Thymus (tissue), 14 donors: ENCODE data around the gene GOLPH3. TPM values are rescaled to one million over a fixed set of nuclear protein-coding genes. Genes with fewer than 3 reads are reported as not detected.
A peak's percentile ranks its signal among the peaks of the same experiment; 100 is the strongest.
"Not testable (repeated sequence)": the region's sequence is repeated elsewhere in the genome, so short reads cannot be mapped to it uniquely, and the experiment has no call there.

Source experiments
- DNase-seq, 9 donors: peaks; one replicate each; pipeline ENCODE4 v3.0.0-alpha.2; 2013; ENCODE audit warnings: low spot score in 9 of 9, low read depth in 6 of 9, missing footprints in 1 of 9
- H3K27ac ChIP-seq, 2 donors: one replicate each; pipeline ENCODE4 v1.5.1; 2013; ENCODE audit warnings: control low read depth in 1 of 2, low read depth in 1 of 2, low read length in 1 of 2, mild to moderate bottlenecking in 1 of 2, moderate library complexity in 1 of 2
- H3K27me3 ChIP-seq, 2 donors: one replicate each; pipeline ENCODE4 v1.5.1; 2013; ENCODE audit warnings: low read length in 1 of 2; ENCODE audit not compliant: control insufficient read depth in 2 of 2, insufficient read depth in 1 of 2
- H3K36me3 ChIP-seq, 2 donors: one replicate each; pipeline ENCODE4 v1.5.1; 2013; ENCODE audit warnings: low read length in 1 of 2, mild to moderate bottlenecking in 1 of 2, moderate library complexity in 1 of 2; ENCODE audit not compliant: control insufficient read depth in 2 of 2, insufficient read depth in 2 of 2
- H3K4me1 ChIP-seq, 2 donors: one replicate each; pipeline ENCODE4 v1.5.1; 2013; ENCODE audit warnings: low read length in 2 of 2; ENCODE audit not compliant: control insufficient read depth in 2 of 2, insufficient read depth in 2 of 2
- H3K4me3 ChIP-seq, 2 donors: one replicate each; pipeline ENCODE4 v1.5.1; 2013; ENCODE audit warnings: low read length in 2 of 2, control low read depth in 1 of 2, mild to moderate bottlenecking in 1 of 2
- H3K9me3 ChIP-seq, 2 donors: one replicate each; pipeline ENCODE4 v1.5.1; 2013; ENCODE audit warnings: low read length in 1 of 2, mild to moderate bottlenecking in 1 of 2; ENCODE audit not compliant: control insufficient read depth in 2 of 2, insufficient read depth in 1 of 2
- WGBS: extraction: QIAGEN DNeasy Blood & Tissue Kit; methylation state at CpG from one replicate; pipeline ENCODE4 v1.1.7; 2013; 5-methylcytosine and 5-hydroxymethylcytosine counted together
- long read RNA-seq, 10 donors: transcript quantifications; one replicate each; lab custom pipeline, GENCODE V29; 2026
- polyA plus RNA-seq: library from polyadenylated mRNA; stranded (reverse); fragments of 200-250 nt; gene quantifications from one replicate; pipeline ENCODE4 v1.2.3, GENCODE V29; 2013
- total RNA-seq: library from RNA; stranded (reverse); fragments of 120-200 nt; gene quantifications from one replicate; pipeline ENCODE4 v1.2.4, GENCODE V29; 2013
- donor health status: healthy.

The GOLPH3 gene
- total RNA-seq (42.9 TPM), polyA plus RNA-seq (76.9 TPM)
- long read RNA-seq, donor 1, partial matches to known transcripts: 0 of 1 reads
- long read RNA-seq, donor 1, other reads (novel, unspliced or antisense): 0 of 1 reads
- long read RNA-seq, donor 2: 0 reads
- long read RNA-seq, donor 3, transcript GOLPH3-201 (4 exons, 2,721 nt): major isoform, 23 of 26 reads
- long read RNA-seq, donor 3, partial matches to known transcripts: 0 of 26 reads
- long read RNA-seq, donor 3, other reads (novel, unspliced or antisense): 0 of 26 reads
- long read RNA-seq, donor 4, transcript GOLPH3-201 (4 exons, 2,721 nt): major isoform, 17 of 17 reads
- long read RNA-seq, donor 4, partial matches to known transcripts: 0 of 17 reads
- long read RNA-seq, donor 4, other reads (novel, unspliced or antisense): 0 of 17 reads
- long read RNA-seq, donor 5, transcript GOLPH3-201 (4 exons, 2,721 nt): major isoform, 40 of 40 reads
- long read RNA-seq, donor 5, partial matches to known transcripts: 0 of 40 reads
- long read RNA-seq, donor 5, other reads (novel, unspliced or antisense): 0 of 40 reads
- long read RNA-seq, donor 6, transcript GOLPH3-201 (4 exons, 2,721 nt): major isoform, 30 of 31 reads
- long read RNA-seq, donor 6, partial matches to known transcripts: 0 of 31 reads
- long read RNA-seq, donor 6, other reads (novel, unspliced or antisense): 0 of 31 reads
- long read RNA-seq, donor 7, transcript GOLPH3-201 (4 exons, 2,721 nt): major isoform, 25 of 26 reads
- long read RNA-seq, donor 7, partial matches to known transcripts: 0 of 26 reads
- long read RNA-seq, donor 7, other reads (novel, unspliced or antisense): 0 of 26 reads
- long read RNA-seq, donor 8, transcript GOLPH3-201 (4 exons, 2,721 nt): major isoform, 13 of 13 reads
- long read RNA-seq, donor 8, partial matches to known transcripts: 0 of 13 reads
- long read RNA-seq, donor 8, other reads (novel, unspliced or antisense): 0 of 13 reads
- long read RNA-seq, donor 9, transcript GOLPH3-201 (4 exons, 2,721 nt): major isoform, 16 of 16 reads
- long read RNA-seq, donor 9, partial matches to known transcripts: 0 of 16 reads
- long read RNA-seq, donor 9, other reads (novel, unspliced or antisense): 0 of 16 reads
- long read RNA-seq, donor 10, transcript GOLPH3-201 (4 exons, 2,721 nt): major isoform, 23 of 24 reads
- long read RNA-seq, donor 10, partial matches to known transcripts: 0 of 24 reads
- long read RNA-seq, donor 10, other reads (novel, unspliced or antisense): 0 of 24 reads

- under 1% methylated on average over 85 of the region's 85 CpGs for WGBS
- H3K4me1 ChIP-seq: peaks cover 5 to 6% of the 10 kb centered on the region in 2 donors
- peak; percentile 54 to 94 (median 78) for DNase-seq
These were observed at the start of gene GOLPH3 for GRCh38 chr5:32174011-32174870. Gene GOLPH3, minus strand, starts transcription at chr5:32174319. Its CDS starts 285 bp downstream, at chr5:32174034.

DNA sequence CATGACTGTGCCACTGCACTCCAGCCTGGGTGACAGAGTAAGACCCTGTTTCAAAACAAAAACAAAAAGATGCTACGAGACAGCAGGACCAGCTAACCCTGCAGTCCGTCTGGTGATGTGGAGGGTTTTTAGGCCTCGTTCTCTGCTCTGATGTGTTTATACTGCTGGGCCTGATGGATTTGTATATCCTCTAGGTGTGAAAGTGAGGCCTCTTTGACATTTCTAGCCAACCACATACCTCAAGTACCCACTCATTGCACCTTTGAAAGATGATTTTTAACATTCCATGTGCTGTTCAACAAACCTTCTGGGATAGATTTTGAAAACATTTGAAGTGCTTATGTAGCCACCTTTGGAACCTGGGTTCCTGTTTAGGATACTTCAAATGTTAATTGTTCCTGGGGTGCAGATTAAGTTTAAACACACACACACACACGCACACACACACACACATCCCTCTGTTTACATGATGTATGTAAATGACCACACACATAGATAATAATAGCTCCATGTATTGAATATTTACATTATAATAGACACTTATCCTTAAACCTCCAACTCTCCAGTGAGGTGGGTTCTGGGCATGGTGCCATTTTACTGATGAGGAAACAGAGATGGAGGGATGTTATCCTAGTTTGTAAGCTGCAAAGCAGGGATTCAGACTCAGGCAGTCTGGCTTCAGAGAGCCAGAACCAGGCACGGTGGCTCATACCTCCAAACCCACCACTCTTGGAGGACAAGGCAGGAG lies 48.8 kb upstream of the GOLPH3 start:
- no peaks in the 10 kb centered on the region for H3K9me3 ChIP-seq
- H3K36me3 ChIP-seq: peaks cover 5 to 7% of the 10 kb centered on the region in 2 donors
- H3K4me1 ChIP-seq: peaks cover 2 to 8% of the 10 kb centered on the region in 2 donors
- no peak overlapping the region for H3K27ac ChIP-seq
- 98% methylated on average over 5 of the region's 5 CpGs for WGBS
- DNase-seq: no peak
- H3K4me3 ChIP-seq: no peak overlapping the region
- no peaks in the 10 kb centered on the region for H3K27me3 ChIP-seq

More at GRCh38 chr5:32174011-32174870, at the start of gene GOLPH3:
- peaks cover 9 to 16% of the 10 kb centered on the region in 2 donors for H3K36me3 ChIP-seq
- H3K9me3 ChIP-seq: no peaks in the 10 kb centered on the region
- H3K27me3 ChIP-seq: no peaks in the 10 kb centered on the region
- peak within 1 kb of the TSS; percentile 93 to 95 for H3K27ac ChIP-seq
- peak within 1 kb of the TSS; percentile 66 to 69 for H3K4me3 ChIP-seq

DNA sequence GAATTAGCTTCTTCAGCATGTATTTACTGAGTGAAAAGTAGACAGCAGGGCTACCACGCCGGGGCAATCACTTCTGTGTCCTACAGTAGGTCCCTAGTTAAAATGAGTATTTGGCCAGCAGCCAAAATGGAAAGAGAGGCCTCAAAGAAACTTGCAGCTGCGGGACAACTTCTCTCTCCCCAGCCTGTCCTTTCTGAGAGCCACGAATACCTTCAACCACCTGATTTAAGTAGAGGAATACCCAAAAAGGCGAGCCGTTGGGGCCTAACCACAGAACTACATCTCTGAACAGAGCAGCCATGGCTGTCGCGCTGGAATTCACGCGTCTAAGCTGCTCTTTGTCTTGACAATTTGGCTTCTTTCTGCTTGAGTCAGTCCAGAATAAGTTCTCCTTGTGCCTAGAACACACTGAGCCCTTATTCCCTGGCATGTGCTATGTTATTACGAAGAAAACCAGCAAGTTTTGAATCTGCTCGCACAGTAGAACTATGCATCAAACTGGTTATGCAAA lies 43.8 kb upstream of the GOLPH3 start:
- Histone ChIP-seq H3K4me1 (peaks cover 5 to 9% of the 10 kb centered on the region in 2 donors), H3K27me3 (no peaks in the 10 kb centered on the region), H3K27ac (peak overlapping the region in 1 of 2 donors; percentile 10), H3K4me3 (no peak overlapping the region), H3K36me3 (no peaks in the 10 kb centered on the region), H3K9me3 (no peaks in the 10 kb centered on the region)
- DNase-seq: peak in 1 of 9 donors; percentile 34
- 32% methylated on average over 12 of the region's 12 CpGs for WGBS

GRCh38 chr5:32214344-32214743 lies 40.2 kb upstream of the GOLPH3 start:
- not testable (repeated sequence) for H3K4me3 ChIP-seq, DNase-seq, H3K36me3 ChIP-seq, H3K27ac ChIP-seq, H3K4me1 ChIP-seq, H3K9me3 ChIP-seq, H3K27me3 ChIP-seq
- WGBS: 96% methylated on average over 1 of the region's 1 CpG

DNA sequence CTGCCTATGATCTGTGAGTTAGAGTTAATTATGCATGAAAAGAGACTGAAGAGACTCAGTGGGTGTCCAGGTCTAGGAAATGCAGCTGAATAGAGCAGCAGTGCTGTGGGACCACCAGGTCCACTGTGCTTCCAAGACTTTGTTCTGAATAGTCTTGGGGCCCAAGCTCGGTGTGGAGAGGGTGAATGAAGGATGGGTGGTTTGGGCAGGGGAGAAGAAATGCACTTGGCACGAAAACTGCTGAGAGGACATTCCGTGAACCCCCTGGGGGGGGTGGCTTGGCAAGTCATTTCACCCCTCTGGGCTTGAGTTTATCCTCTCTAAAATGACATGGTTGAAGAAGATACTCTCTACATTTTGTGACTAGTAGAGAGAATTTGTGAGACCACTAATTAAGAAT lies 36.0 kb upstream of the GOLPH3 start:
- Histone ChIP-seq H3K36me3 (no peaks in the 10 kb centered on the region), H3K27ac (no peak overlapping the region), H3K27me3 (no peaks in the 10 kb centered on the region), H3K4me3 (no peak overlapping the region), H3K4me1 (peaks cover 0 to 4% of the 10 kb centered on the region in 2 donors), H3K9me3 (no peaks in the 10 kb centered on the region)
- 94% methylated on average over 3 of the region's 3 CpGs for WGBS
- no peak for DNase-seq

- WGBS: 96% methylated on average over 20 of the region's 31 CpGs
- not testable (repeated sequence) for DNase-seq, H3K9me3 ChIP-seq, H3K4me3 ChIP-seq, H3K27me3 ChIP-seq, H3K27ac ChIP-seq, H3K4me1 ChIP-seq, H3K36me3 ChIP-seq
These were observed 34.7 kb upstream of the GOLPH3 start for GRCh38 chr5:32208837-32209236.

DNA sequence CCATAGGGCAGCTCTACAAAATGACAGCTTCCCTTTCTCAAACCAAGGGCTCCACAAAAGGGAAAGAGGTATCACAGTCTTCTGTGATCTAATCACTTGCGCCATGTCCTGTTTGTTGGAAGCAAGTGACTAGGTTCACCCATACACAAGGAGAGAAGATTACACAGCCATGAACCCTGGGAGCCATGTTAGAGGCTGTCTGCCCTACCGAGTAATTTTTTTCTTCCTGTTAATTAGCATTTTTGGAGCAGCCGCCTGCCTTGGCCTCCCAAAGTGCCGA lies 33.2 kb upstream of the GOLPH3 start:
- Histone ChIP-seq H3K36me3 (no peaks in the 10 kb centered on the region), H3K9me3 (no peaks in the 10 kb centered on the region), H3K4me3 (no peak overlapping the region), H3K4me1 (peaks cover 0 to 4% of the 10 kb centered on the region in 2 donors), H3K27ac (no peak overlapping the region), H3K27me3 (no peaks in the 10 kb centered on the region)
- WGBS: 99% methylated on average over 4 of the region's 4 CpGs
- DNase-seq: no peak
